LNCAP (cell line): ENCODE measurements around the gene DOCK2.

ENCODE experiments used
- CTCF ChIP-seq: fragments of 450-650 bp; IDR thresholded peaks from 2 replicates; pipeline ENCODE4 v1.5.1; 2017; ENCODE audit warnings: mild to moderate bottlenecking

Gene DOCK2

GRCh38 chr5:170069512-170069911, 432.4 kb downstream of the DOCK2 start:
- no peak for TF ChIP-seq CTCF

- peak; percentile 96 for TF ChIP-seq CTCF
Observed at GRCh38 chr5:170070556-170071412, 433.7 kb downstream of the DOCK2 start.

- no peak for TF ChIP-seq CTCF
Observed at GRCh38 chr5:170071748-170072147, 434.7 kb downstream of the DOCK2 start.

DNA sequence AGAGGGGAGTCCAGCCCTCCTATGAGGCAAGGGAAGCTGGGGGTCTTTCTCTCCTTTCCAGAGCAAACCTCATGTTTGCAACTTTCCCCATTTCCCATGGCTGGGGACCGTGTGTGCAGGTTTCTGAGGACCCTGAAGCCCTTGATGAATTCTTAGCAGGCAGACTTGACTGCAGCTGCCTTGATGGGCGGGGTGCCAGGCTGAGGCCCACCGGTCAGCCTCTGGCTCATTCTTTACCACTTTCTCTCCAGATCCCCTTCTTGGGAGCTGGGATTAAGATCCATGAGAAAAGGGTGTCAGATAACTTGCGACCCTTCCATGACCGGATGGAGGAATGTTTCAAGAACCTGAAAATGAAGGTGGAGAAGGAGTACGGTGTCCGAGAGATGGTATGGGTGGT, 438.6 kb downstream of the DOCK2 start:
- TF ChIP-seq CTCF: no peak

DNA sequence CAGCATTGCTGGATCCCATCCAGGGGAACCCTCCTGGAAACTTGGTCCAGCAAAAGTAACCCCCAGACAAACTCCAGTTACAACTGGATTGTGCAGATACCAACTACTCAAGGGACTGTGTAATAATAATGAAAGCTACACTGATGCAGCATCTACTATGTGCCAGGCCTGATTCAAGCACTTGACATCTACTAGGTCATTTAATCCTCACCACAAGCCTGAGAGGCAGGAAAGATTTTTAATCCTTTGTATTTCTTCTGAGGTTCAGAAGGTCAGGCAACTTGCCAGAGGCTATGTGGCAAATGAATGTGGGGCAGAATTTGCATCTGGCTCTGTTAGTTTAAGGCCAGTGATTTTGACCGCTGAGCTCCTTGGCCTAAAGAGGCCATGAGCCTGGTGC, 439.1 kb downstream of the DOCK2 start:
- TF ChIP-seq CTCF: no peak

DNA sequence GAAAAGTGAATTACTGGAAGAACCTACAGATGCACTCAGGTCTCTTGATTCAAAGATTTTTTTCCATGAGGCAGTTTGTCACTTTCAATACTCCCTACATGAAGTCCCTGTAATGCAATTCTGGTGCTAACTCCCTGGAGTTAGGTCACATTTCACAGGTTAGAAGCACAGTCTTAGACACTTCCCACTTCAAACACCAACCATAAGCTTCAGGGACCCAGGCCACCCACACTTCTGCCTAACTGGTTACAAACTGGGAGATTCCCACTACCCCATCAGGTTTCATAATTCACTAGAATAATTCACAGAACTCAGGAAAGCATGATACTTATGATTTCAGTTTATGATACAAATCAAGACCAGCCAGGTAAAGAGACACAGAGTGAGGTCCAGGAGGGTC, 439.7 kb downstream of the DOCK2 start:
- no peak for TF ChIP-seq CTCF

GRCh38 chr5:170077526-170077925, 440.5 kb downstream of the DOCK2 start:
- TF ChIP-seq CTCF: no peak

- no peak for TF ChIP-seq CTCF
Observed at GRCh38 chr5:170078458-170078857, 441.4 kb downstream of the DOCK2 start.
